Neural crest cell (in vitro differentiated cells): Measurements from ENCODE around the gene ALK. TPM values are rescaled to one million over a fixed set of nuclear protein-coding genes. Genes with fewer than 3 reads are reported as not detected.

Source experiments
- DNase-seq: peaks from one replicate; pipeline ENCODE4 v3.0.0; 2021; ENCODE audit warnings: low read depth, mixed read lengths, low spot score
- H3K27ac Mint-ChIP-seq: one replicate; pipeline ENCODE4 v1.8.0; 2021; ENCODE audit warnings: mild to moderate bottlenecking, mixed read lengths; ENCODE audit not compliant: unreplicated experiment
- H3K27me3 Mint-ChIP-seq: 2 replicates; pipeline ENCODE4 v1.8.0; 2021; ENCODE audit warnings: low read depth, mild to moderate bottlenecking, mixed read lengths
- H3K36me3 Mint-ChIP-seq: 2 replicates; pipeline ENCODE4 v1.8.0; 2021; ENCODE audit warnings: low read depth, mild to moderate bottlenecking, mixed read lengths
- H3K4me1 Mint-ChIP-seq: 2 replicates; pipeline ENCODE4 v1.8.0; 2021; ENCODE audit warnings: mixed read lengths
- H3K4me3 Mint-ChIP-seq: one replicate; pipeline ENCODE4 v1.8.0; 2021; ENCODE audit warnings: mild to moderate bottlenecking, mixed read lengths
- H3K9me3 Mint-ChIP-seq: 2 replicates; pipeline ENCODE4 v1.8.0; 2021; ENCODE audit warnings: mixed read lengths
- total RNA-seq: library from RNA; stranded (reverse); gene quantifications from 2 replicates; pipeline ENCODE4 v1.2.1, GENCODE V29; 2021
- TF ChIP-seq, protein P1 (sequence below): fragments of 200-600 bp; sonication (generic); conservative IDR thresholded peaks from 2 replicates; pipeline ENCODE4 v1.5.0; 2021; ENCODE audit warnings: antibody characterized with exemption, mild to moderate bottlenecking

ALK gene
- total RNA-seq, 1 donor from 2014 or later, result 2.0 TPM

GRCh38 chr2:29920631-29921559, 491 bp downstream of the ALK start:
- H3K9me3 Mint-ChIP-seq, result no peaks in the 10 kb centered on the region
- H3K4me3 Mint-ChIP-seq, result peak overlapping the region; percentile 87
- peaks cover 31% of the 10 kb centered on the region for H3K4me1 Mint-ChIP-seq
- DNase-seq, result peak; percentile 20
- H3K27me3 Mint-ChIP-seq, result peaks cover 75% of the 10 kb centered on the region
- no peak overlapping the region for H3K27ac Mint-ChIP-seq
- H3K36me3 Mint-ChIP-seq, result no peaks in the 10 kb centered on the region
- TF ChIP-seq, protein P1, sequence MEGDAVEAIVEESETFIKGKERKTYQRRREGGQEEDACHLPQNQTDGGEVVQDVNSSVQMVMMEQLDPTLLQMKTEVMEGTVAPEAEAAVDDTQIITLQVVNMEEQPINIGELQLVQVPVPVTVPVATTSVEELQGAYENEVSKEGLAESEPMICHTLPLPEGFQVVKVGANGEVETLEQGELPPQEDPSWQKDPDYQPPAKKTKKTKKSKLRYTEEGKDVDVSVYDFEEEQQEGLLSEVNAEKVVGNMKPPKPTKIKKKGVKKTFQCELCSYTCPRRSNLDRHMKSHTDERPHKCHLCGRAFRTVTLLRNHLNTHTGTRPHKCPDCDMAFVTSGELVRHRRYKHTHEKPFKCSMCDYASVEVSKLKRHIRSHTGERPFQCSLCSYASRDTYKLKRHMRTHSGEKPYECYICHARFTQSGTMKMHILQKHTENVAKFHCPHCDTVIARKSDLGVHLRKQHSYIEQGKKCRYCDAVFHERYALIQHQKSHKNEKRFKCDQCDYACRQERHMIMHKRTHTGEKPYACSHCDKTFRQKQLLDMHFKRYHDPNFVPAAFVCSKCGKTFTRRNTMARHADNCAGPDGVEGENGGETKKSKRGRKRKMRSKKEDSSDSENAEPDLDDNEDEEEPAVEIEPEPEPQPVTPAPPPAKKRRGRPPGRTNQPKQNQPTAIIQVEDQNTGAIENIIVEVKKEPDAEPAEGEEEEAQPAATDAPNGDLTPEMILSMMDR, result no peak

DNA sequence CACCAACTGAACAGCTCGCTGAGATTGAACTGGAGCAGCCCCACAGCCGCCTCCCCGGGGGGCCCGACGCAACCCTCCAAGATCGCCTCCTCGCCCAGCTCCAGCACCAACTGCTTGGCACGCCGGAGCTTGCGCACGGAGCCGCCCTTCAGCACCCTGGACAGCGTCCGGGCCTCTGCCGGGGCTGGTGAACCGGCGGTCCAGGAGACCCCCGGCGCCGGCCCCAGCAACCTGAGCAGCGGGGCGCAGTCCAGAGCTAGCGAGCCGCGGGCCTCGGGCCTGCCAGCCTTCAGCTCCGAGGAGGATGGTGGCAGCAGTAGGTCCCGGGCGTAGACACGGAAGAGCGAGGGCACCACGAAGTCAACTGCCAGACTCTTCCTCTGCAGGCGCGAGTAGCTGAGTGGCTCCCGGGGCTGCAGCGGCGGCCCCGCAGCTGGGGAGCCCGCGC, 1.2 kb downstream of the ALK start:
- Mint-ChIP-seq H3K4me1 (peaks cover 31% of the 10 kb centered on the region), H3K27me3 (peaks cover 77% of the 10 kb centered on the region), H3K4me3 (peak overlapping the region; percentile 57), H3K36me3 (no peaks in the 10 kb centered on the region), H3K27ac (no peak overlapping the region), H3K9me3 (no peaks in the 10 kb centered on the region)
- TF ChIP-seq, protein P1, result no peak
- DNase-seq, result peak; percentile 91

DNA sequence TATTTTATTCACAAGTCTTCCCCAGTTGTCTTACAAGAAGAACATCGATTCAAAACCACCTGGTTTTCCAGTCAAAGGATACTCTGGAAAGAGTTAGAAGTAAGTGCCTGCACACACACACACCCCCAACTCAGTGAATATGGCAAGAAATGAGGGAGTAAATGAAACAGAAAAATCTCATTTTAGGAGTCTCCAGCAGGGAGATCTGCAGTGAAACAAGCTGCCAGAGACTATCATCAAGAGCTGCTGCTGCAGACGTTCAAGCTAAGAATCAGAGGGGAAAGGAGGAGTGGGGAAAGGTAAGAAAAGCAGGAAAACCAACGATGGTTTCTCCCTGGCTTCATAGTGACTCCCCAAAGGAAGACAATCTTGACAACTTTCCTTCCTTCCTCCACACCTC, 2.4 kb downstream of the ALK start:
- H3K36me3 Mint-ChIP-seq, result no peaks in the 10 kb centered on the region
- H3K4me1 Mint-ChIP-seq, result peaks cover 31% of the 10 kb centered on the region
- H3K27ac Mint-ChIP-seq, result no peak overlapping the region
- no peaks in the 10 kb centered on the region for H3K9me3 Mint-ChIP-seq
- TF ChIP-seq, protein P1, result no peak
- peak overlapping the region; percentile 69 for H3K4me3 Mint-ChIP-seq
- DNase-seq, result no peak
- H3K27me3 Mint-ChIP-seq, result peaks cover 84% of the 10 kb centered on the region

- no peaks in the 10 kb centered on the region for H3K9me3 Mint-ChIP-seq
- DNase-seq, result no peak
- peaks cover 91% of the 10 kb centered on the region for H3K27me3 Mint-ChIP-seq
- H3K4me1 Mint-ChIP-seq, result peaks cover 27% of the 10 kb centered on the region
- H3K4me3 Mint-ChIP-seq, result no peak overlapping the region
- TF ChIP-seq, protein P1, result no peak
- H3K36me3 Mint-ChIP-seq, result no peaks in the 10 kb centered on the region
- H3K27ac Mint-ChIP-seq, result no peak overlapping the region
Measured at GRCh38 chr2:29917781-29918180, 3.6 kb downstream of the ALK start.

DNA sequence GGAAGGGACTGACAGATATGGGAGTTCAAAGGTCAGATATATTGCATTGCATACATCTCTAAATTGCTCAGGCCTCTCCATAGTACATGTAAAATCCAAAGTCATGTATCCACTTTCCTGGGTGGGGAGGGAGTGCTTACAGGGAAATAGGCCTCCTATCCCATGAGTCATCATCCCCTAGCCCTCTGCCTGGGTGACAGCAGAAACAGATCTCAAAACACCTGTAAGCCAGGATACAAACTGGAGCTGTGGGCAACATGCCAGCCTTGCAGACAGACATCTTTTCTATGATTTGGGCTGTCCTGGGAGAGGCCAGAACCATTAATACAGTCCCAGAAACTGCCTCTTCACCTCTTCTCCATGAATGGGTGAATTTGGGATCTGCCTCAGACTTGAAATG, 4.8 kb downstream of the ALK start:
- no peak overlapping the region for H3K4me3 Mint-ChIP-seq
- peaks cover 93% of the 10 kb centered on the region for H3K27me3 Mint-ChIP-seq
- TF ChIP-seq, protein P1, result no peak
- no peak for DNase-seq
- H3K4me1 Mint-ChIP-seq, result peaks cover 18% of the 10 kb centered on the region
- no peaks in the 10 kb centered on the region for H3K9me3 Mint-ChIP-seq
- H3K27ac Mint-ChIP-seq, result no peak overlapping the region
- no peaks in the 10 kb centered on the region for H3K36me3 Mint-ChIP-seq
